Activated T-cell treated with anti-CD3 and anti-CD28 coated beads, Interleukin-2, amount 50 U/mL, for 1 hour (primary cell): ENCODE data around the gene PTPRC.

ENCODE experiments used
- DNase-seq: peaks from one replicate; pipeline ENCODE4 v3.0.0-alpha.2; 2020

The PTPRC gene

GRCh38 chr1:198620951-198621824, 17.7 kb upstream of the PTPRC start:
- peak; percentile 68 for DNase-seq

- DNase-seq = no peak
These were observed 16.8 kb upstream of the PTPRC start for GRCh38 chr1:198622001-198622400.

- no peak for DNase-seq
These were observed 14.8 kb upstream of the PTPRC start for GRCh38 chr1:198623752-198624647.

- no peak for DNase-seq
These were observed 14.2 kb upstream of the PTPRC start for GRCh38 chr1:198624648-198624980.

GRCh38 chr1:198627436-198628066, 11.3 kb upstream of the PTPRC start:
- no peak for DNase-seq

- DNase-seq = no peak
These were observed 10.8 kb upstream of the PTPRC start for GRCh38 chr1:198628067-198628455.

GRCh38 chr1:198629610-198630009, 9.2 kb upstream of the PTPRC start:
- no peak for DNase-seq

GRCh38 chr1:198630863-198631262, 8.0 kb upstream of the PTPRC start:
- no peak for DNase-seq

- DNase-seq = no peak
These were observed 7.5 kb upstream of the PTPRC start for GRCh38 chr1:198631292-198631691.

- DNase-seq = no peak
These were observed 6.8 kb upstream of the PTPRC start for GRCh38 chr1:198632007-198632406.

- no peak for DNase-seq
These were observed 5.1 kb upstream of the PTPRC start for GRCh38 chr1:198633675-198634121.

- DNase-seq = no peak
These were observed 2.9 kb upstream of the PTPRC start for GRCh38 chr1:198635964-198636363.

GRCh38 chr1:198636391-198636790, 2.4 kb upstream of the PTPRC start:
- no peak for DNase-seq

- DNase-seq = no peak
These were observed 1.7 kb upstream of the PTPRC start for GRCh38 chr1:198637157-198637556.

- no peak for DNase-seq
These were observed 863 bp upstream of the PTPRC start for GRCh38 chr1:198637916-198638437.

- DNase-seq = no peak
These were observed 399 bp upstream of the PTPRC start for GRCh38 chr1:198638441-198638840.

GRCh38 chr1:198639671-198640143, 867 bp downstream of the PTPRC start:
- no peak for DNase-seq

- no peak for DNase-seq
These were observed 1.3 kb downstream of the PTPRC start for GRCh38 chr1:198640174-198640573.

GRCh38 chr1:198641501-198641900, 2.7 kb downstream of the PTPRC start:
- DNase-seq = peak; percentile 31

- no peak for DNase-seq
These were observed 3.3 kb downstream of the PTPRC start for GRCh38 chr1:198641966-198642668.

- DNase-seq = no peak
These were observed 4.1 kb downstream of the PTPRC start for GRCh38 chr1:198642983-198643382.

- no peak for DNase-seq
These were observed 5.0 kb downstream of the PTPRC start for GRCh38 chr1:198643808-198644207.
